HG02610 (cell line): Measurements from ENCODE around the gene DENND2A.
"Not testable (repeated sequence)": the region's sequence is repeated elsewhere in the genome, so short reads cannot be mapped to it uniquely, and the experiment has no call there.

Experiments used
- ATAC-seq: cut with Tn5 transposase; IDR thresholded peaks from one replicate; pipeline ENCODE4 v1.9.1; 2021; ENCODE audit warnings: mild to moderate bottlenecking, moderate library complexity; ENCODE audit not compliant: unreplicated experiment

DENND2A gene

GRCh38 chr7:140552240-140552679 lies 88.4 kb downstream of the DENND2A start:
- no peak for ATAC-seq

GRCh38 chr7:140551355-140552239 lies 89.0 kb downstream of the DENND2A start:
- ATAC-seq: no peak

GRCh38 chr7:140546947-140547346 lies 93.7 kb downstream of the DENND2A start:
- no peak for ATAC-seq

GRCh38 chr7:140544388-140544826 lies 96.2 kb downstream of the DENND2A start:
- no peak for ATAC-seq

GRCh38 chr7:140542228-140542603 lies 98.4 kb downstream of the DENND2A start:
- ATAC-seq: no peak

GRCh38 chr7:140541513-140542227 lies 98.9 kb downstream of the DENND2A start:
- no peak for ATAC-seq

GRCh38 chr7:140541176-140541512 lies 99.5 kb downstream of the DENND2A start:
- ATAC-seq: no peak

GRCh38 chr7:140540136-140540777 lies 100.4 kb downstream of the DENND2A start:
- no peak for ATAC-seq

- ATAC-seq: no peak
Measured at GRCh38 chr7:140539461-140539860, 101.2 kb downstream of the DENND2A start.

GRCh38 chr7:140537750-140538482 lies 102.7 kb downstream of the DENND2A start:
- no peak for ATAC-seq

- no peak for ATAC-seq
Measured at GRCh38 chr7:140534743-140535142, 105.9 kb downstream of the DENND2A start.

- no peak for ATAC-seq
Measured at GRCh38 chr7:140533394-140533872, 107.2 kb downstream of the DENND2A start.

- ATAC-seq: not testable (repeated sequence)
Measured at GRCh38 chr7:140529428-140529827, 111.2 kb downstream of the DENND2A start.

- no peak for ATAC-seq
Measured at GRCh38 chr7:140526787-140527664, 113.6 kb downstream of the DENND2A start.

GRCh38 chr7:140526214-140526613 lies 114.4 kb downstream of the DENND2A start:
- ATAC-seq: no peak

GRCh38 chr7:140525743-140526142 lies 114.9 kb downstream of the DENND2A start:
- ATAC-seq: no peak

- ATAC-seq: no peak
Measured at GRCh38 chr7:140521421-140521820, 119.2 kb downstream of the DENND2A start.

- no peak for ATAC-seq
Measured at GRCh38 chr7:140519007-140519399, 121.6 kb downstream of the DENND2A start.

- no peak for ATAC-seq
Measured at GRCh38 chr7:140518370-140519006, 122.1 kb downstream of the DENND2A start.
